OCI-LY3 (cell line): ENCODE data around the gene EEA1.

Experiments used
- H2AFZ ChIP-seq: fragments of 200-600, 300-600 bp; shearing (Covaris generic); 2 replicates; pipeline ENCODE4 v1.6.0; 2014; ENCODE audit warnings: antibody characterized with exemption, low read depth, low read length
- H3K27ac ChIP-seq: fragments of 200-600, 300-600 bp; sonication (generic); 2 replicates; pipeline ENCODE4 v1.5.1; 2014; ENCODE audit warnings: mild to moderate bottlenecking, low read length, moderate library complexity, mixed read lengths
- H3K27me3 ChIP-seq: fragments of 200-600, 300-600 bp; sonication (generic); 2 replicates; pipeline ENCODE4 v1.6.1; 2014; ENCODE audit warnings: low read depth, low read length, mixed read lengths
- H3K36me3 ChIP-seq: fragments of 200-600, 300-600 bp; sonication (generic); replicated peaks from 2 replicates; pipeline ENCODE3; 2014; ENCODE audit warnings: low read depth, low read length, mixed read lengths
- H3K4me1 ChIP-seq: fragments of 300-600, 200-600 bp; sonication (generic); 2 replicates; pipeline ENCODE4 v1.6.1; 2014; ENCODE audit warnings: low read length, mixed read lengths
- H3K4me2 ChIP-seq: fragments of 200-600, 300-600 bp; sonication (generic); 2 replicates; pipeline ENCODE4 v1.6.1; 2014; ENCODE audit warnings: low read length, mixed read lengths
- H3K4me3 ChIP-seq: fragments of 300-600, 200-600 bp; sonication (generic); 2 replicates; pipeline ENCODE4 v1.5.1; 2014; ENCODE audit warnings: antibody characterized with exemption, mild to moderate bottlenecking, low read length, moderate library complexity
- H3K79me2 ChIP-seq: fragments of 300-600, 200-600 bp; shearing (Covaris generic); 2 replicates; pipeline ENCODE4 v1.6.1; 2014; ENCODE audit warnings: mild to moderate bottlenecking, low read length, mixed read lengths
- H3K9ac ChIP-seq: fragments of 300-600, 200-600 bp; shearing (Covaris generic); 2 replicates; pipeline ENCODE4 v1.6.0; 2014; ENCODE audit warnings: mild to moderate bottlenecking, low read length, moderate library complexity
- H3K9me3 ChIP-seq: fragments of 200-600, 300-600 bp; shearing (Covaris generic); 2 replicates; pipeline ENCODE4 v1.6.1; 2014; ENCODE audit warnings: low read length, mixed read lengths; ENCODE audit not compliant: insufficient read depth
- H4K20me1 ChIP-seq: fragments of 200-600, 300-600 bp; sonication (generic); 2 replicates; pipeline ENCODE4 v1.6.1; 2016; ENCODE audit warnings: low read length, mixed read lengths; ENCODE audit not compliant: insufficient read depth
- EZH2phosphoT487 ChIP-seq: fragments of 200-600 bp; shearing (Covaris generic); IDR thresholded peaks from 2 replicates; pipeline ENCODE4 v1.6.1; 2018; ENCODE audit warnings: antibody characterized with exemption, mixed run types, low read depth
- TF ChIP-seq, protein P1 (sequence below): fragments of 200-600, 300-600 bp; sonication (generic); IDR thresholded peaks from 2 replicates; pipeline ENCODE4 v1.5.1; 2014; ENCODE audit warnings: antibody characterized with exemption, low read length, low read depth

Gene EEA1

DNA sequence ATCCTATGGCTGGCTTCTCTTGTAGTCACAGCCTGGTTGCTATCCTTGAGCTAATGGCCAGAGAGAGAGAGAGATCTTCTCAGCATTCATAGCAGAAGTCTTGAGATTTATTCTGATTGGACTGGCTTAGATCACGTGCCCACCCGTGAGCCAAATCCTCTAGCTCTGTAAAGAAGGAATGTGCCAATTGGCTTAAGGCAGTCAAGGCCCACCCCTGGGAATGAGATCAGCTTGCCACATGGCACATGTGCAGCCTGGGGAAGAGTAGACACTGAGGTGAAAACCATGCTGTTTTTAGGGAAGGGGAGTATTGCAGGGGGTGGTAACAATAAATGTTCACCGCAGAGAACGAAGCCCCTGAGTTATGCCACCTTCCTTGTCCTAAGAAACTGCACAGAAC, 190.0 kb downstream of the EEA1 start:
- no peak overlapping the region for H3K4me3 ChIP-seq
- H3K9ac ChIP-seq: no peak overlapping the region
- H3K27ac ChIP-seq: no peak overlapping the region
- no peaks in the 10 kb centered on the region for H3K36me3 ChIP-seq
- TF ChIP-seq, protein P1, sequence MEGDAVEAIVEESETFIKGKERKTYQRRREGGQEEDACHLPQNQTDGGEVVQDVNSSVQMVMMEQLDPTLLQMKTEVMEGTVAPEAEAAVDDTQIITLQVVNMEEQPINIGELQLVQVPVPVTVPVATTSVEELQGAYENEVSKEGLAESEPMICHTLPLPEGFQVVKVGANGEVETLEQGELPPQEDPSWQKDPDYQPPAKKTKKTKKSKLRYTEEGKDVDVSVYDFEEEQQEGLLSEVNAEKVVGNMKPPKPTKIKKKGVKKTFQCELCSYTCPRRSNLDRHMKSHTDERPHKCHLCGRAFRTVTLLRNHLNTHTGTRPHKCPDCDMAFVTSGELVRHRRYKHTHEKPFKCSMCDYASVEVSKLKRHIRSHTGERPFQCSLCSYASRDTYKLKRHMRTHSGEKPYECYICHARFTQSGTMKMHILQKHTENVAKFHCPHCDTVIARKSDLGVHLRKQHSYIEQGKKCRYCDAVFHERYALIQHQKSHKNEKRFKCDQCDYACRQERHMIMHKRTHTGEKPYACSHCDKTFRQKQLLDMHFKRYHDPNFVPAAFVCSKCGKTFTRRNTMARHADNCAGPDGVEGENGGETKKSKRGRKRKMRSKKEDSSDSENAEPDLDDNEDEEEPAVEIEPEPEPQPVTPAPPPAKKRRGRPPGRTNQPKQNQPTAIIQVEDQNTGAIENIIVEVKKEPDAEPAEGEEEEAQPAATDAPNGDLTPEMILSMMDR: no peak
- TF ChIP-seq EZH2phosphoT487: no peak
- H2AFZ ChIP-seq: no peak overlapping the region
- H3K79me2 ChIP-seq: no peaks in the 10 kb centered on the region
- H3K27me3 ChIP-seq: no peaks in the 10 kb centered on the region
- no peaks in the 10 kb centered on the region for H3K9me3 ChIP-seq
- no peaks in the 10 kb centered on the region for H3K4me1 ChIP-seq
- no peak overlapping the region for H3K4me2 ChIP-seq
- no peaks in the 10 kb centered on the region for H4K20me1 ChIP-seq

DNA sequence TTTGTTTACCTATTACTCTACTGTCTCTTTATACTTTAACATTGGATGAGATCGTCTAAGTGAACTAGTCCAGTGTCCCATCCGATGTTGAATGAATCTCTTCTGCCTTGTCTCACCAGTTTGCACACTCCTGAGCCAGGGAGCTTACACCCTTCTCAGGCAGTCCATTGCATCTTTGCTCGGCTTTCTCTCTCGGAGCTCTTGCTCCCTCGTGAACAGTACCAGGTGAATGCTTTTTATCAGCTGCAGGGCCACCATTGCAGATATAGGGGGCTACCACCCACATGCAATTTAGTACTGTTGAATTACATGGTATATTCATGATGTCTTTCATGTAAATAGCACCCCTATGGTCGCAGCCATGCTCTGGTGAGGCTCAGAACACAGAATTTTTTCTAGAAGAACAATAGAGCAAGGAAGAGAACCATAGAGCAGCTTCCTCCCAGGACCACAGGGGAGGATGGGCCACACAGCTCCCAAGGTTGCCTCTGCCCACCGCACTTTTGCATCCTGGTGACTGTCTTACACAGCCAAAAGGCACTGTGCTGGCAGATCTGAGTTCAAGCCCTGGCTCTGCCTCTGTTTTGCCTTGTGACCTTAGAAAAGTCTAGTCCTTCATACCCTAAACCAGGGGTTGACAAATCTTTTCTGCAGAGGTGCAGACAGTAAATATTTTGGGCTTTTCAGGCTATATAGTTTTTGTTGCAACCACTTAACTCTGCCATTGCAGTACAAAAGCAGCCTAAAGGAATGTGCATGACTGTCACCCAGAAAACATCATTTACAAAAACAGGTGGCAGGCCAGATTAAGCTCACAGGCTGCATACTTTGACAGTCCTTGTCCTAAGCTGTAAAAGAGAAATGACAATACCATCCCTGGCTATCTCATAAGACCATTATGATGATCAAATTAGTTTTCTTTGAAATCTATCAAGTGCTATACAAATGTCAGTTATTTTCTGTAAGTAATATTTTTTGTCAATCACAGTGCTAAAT, 190.9 kb downstream of the EEA1 start:
- Histone ChIP-seq H3K36me3 (no peaks in the 10 kb centered on the region), H3K4me1 (no peaks in the 10 kb centered on the region), H3K4me2 (no peak overlapping the region), H3K27me3 (no peaks in the 10 kb centered on the region), H3K4me3 (no peak overlapping the region), H3K79me2 (no peaks in the 10 kb centered on the region), H3K9ac (no peak overlapping the region), H4K20me1 (no peaks in the 10 kb centered on the region), H3K9me3 (no peaks in the 10 kb centered on the region), H3K27ac (no peak overlapping the region), H2AFZ (no peak overlapping the region)
- no peak for TF ChIP-seq EZH2phosphoT487
- TF ChIP-seq, protein P1: no peak

GRCh38 chr12:92736605-92737004, 192.5 kb downstream of the EEA1 start:
- H3K4me2 ChIP-seq: no peak overlapping the region
- no peak overlapping the region for H3K27ac ChIP-seq
- H3K27me3 ChIP-seq: no peaks in the 10 kb centered on the region
- H2AFZ ChIP-seq: no peak overlapping the region
- no peaks in the 10 kb centered on the region for H3K36me3 ChIP-seq
- no peaks in the 10 kb centered on the region for H3K79me2 ChIP-seq
- H4K20me1 ChIP-seq: no peaks in the 10 kb centered on the region
- TF ChIP-seq, protein P1: no peak
- TF ChIP-seq EZH2phosphoT487: no peak
- no peaks in the 10 kb centered on the region for H3K4me1 ChIP-seq
- no peak overlapping the region for H3K4me3 ChIP-seq
- H3K9ac ChIP-seq: no peak overlapping the region
- H3K9me3 ChIP-seq: no peaks in the 10 kb centered on the region

DNA sequence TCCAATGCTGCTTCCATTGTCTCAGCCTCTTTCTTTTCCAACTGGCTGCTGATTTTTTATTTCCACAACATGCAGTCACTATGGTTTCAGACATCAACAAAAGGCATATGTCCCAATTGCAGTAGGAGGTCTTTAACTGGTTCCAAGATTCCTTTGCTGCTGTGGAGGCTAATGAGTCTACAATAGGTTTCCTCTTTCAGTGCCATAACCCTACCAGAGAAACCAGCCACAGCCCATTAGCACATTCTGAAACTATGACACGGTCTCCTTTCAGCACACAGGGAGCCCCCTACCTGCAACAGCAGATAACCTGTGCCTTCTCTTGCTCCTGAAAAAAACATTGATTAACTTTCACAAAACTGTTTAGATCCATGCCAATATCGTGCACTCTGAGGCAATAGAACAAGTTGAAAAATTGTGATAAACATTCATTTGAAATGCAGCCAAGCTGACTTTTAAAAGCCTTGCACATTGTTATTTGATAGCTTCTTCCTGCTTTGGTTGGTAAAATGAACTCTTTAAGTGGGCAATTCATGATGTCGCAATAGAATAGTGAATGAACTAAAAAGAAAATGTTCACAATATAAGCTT, 193.9 kb downstream of the EEA1 start:
- Histone ChIP-seq H2AFZ (no peak overlapping the region), H3K9ac (no peak overlapping the region), H3K4me2 (no peak overlapping the region), H3K4me1 (no peaks in the 10 kb centered on the region), H3K27ac (no peak overlapping the region), H3K36me3 (no peaks in the 10 kb centered on the region), H3K27me3 (no peaks in the 10 kb centered on the region), H3K9me3 (no peaks in the 10 kb centered on the region), H4K20me1 (no peaks in the 10 kb centered on the region), H3K79me2 (no peaks in the 10 kb centered on the region), H3K4me3 (no peak overlapping the region)
- TF ChIP-seq, protein P1: 0 out of 2 replicates have a peak, but pooled peaks have one; percentile 15
- TF ChIP-seq EZH2phosphoT487: no peak
